A549 treated with AZD2906 at 1 μM for 4 hours (cell line): ENCODE results near the gene ZNF770. TPM values are rescaled to one million over a fixed set of nuclear protein-coding genes. Genes with fewer than 3 reads are reported as not detected.

ENCODE experiments used
- total RNA-seq: library from RNA; stranded (reverse); fragments of 200-300 nt; extraction: Qiagen RNA extraction; gene quantifications from 5 replicates; pipeline ENCODE4 v1.2.3, GENCODE V29; 2022

Gene ZNF770, protein sequence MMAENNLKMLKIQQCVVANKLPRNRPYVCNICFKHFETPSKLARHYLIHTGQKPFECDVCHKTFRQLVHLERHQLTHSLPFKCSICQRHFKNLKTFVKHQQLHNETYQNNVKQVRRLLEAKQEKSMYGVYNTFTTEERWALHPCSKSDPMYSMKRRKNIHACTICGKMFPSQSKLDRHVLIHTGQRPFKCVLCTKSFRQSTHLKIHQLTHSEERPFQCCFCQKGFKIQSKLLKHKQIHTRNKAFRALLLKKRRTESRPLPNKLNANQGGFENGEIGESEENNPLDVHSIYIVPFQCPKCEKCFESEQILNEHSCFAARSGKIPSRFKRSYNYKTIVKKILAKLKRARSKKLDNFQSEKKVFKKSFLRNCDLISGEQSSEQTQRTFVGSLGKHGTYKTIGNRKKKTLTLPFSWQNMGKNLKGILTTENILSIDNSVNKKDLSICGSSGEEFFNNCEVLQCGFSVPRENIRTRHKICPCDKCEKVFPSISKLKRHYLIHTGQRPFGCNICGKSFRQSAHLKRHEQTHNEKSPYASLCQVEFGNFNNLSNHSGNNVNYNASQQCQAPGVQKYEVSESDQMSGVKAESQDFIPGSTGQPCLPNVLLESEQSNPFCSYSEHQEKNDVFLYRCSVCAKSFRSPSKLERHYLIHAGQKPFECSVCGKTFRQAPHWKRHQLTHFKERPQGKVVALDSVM
- total RNA-seq = 13.0 to 16.6 TPM (median 14.7 TPM) in 5 replicates

DNA sequence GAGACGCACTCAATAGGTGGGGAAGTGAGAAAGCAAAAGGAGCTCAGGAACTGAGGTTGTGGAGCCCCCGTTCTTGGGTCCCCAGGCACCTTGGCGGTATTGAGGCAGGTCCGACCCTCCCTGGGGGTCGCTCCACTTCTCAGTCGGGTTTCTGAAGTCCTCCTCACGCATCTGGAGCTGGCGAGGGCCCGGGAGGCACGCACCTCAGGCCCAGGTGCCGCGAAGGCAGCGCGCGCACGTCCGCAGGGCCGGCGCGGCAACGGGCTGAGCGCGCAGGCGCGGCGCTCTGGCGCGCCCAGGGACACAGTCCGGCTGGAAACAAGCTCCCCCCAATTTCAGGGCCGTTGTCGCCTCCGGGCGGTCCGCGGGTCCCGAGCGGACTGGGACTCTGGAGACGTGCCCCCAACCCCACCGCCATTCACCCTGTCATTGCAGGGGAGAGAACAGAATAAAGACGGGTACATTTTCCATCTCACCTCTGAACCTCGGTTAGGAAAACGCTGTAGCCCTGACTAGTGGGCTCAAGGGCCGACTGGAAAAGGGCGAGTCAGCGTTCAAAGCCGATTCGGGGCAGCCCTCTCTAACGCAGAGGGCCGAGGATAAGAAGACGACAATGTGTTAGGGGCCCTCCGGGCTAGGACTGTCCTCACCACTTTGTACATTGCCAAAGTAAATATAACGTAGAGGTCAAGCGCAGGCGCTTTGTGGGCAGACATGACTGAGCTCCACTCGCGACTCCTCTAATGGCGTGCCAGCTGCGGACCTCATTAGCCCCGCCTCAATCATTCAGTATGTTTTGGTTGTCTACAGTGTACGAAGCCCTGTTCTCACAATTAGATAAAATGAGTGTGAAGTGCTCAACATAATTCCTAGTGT, at the start of gene ZNF770:
Gene ZNF770 (minus strand): TSS at position 261 of the 876 bp plus-strand sequence. CDS start 4,853 bp downstream, outside the sequence.

DNA sequence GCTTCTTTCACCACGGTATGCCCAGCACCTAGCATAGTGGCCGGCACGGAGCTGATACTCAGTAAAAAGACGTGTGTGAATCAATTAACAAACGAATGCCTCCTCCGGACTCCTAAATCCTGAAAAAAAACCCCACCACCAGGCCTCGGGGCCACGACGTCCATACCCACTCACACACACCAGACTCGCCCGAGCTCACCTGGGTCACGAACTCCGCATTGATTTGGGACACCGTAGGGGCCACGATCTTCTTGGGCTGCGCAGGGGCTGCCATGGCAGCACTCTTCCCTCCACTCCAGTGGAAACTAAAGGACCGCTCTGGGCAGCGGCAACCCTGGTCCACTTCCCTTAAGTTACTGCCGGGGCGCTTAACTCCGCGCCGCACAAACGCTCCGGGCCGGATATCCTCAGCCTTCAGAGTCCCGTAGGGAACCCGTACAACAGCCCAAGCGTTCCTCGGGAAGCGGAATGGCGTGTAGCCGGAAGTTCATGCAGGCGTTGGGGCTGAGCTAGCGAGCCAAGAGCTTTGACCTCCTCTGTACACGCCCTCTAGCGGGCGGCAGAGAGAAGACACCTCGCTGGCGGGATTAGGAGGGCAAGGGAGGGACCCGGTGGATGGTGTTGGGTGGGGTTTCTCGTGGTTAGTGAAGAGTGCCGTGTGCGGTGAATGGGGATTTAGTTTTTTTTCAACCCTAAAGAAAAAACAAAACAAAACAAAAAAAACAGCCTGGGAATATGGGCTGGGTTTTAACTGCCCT, 18.6 kb downstream of the ZNF770 start, which contains the start of gene AQR:
Gene AQR (minus strand): TSS at position 403 of the 758 bp plus-strand sequence. CDS start 129 bp downstream, at position 274.

Other genes with a start within 250 kb of the ZNF770 start
- gene GJD2, start 233.3 kb downstream of the ZNF770 start, total RNA-seq = 0.03 TPM in 1 of 5 replicates, not detected in the others
- gene ACTC1, start 192.7 kb downstream of the ZNF770 start, total RNA-seq = 0.08 to 0.46 TPM (median 0.22 TPM) in 5 replicates
- 25.1 to 31.3 TPM (median 29.9 TPM) in 5 replicates for gene AQR, start 18.5 kb downstream of the ZNF770 start, total RNA-seq
- not detected in 5 replicates for gene NANOGP8, start 97.0 kb upstream of the ZNF770 start, total RNA-seq